HG02981 (cell line): Measurements from ENCODE around the gene PIANP.
"Not testable (repeated sequence)": the region's sequence is repeated elsewhere in the genome, so short reads cannot be mapped to it uniquely, and the experiment has no call there.

ENCODE experiments used
- ATAC-seq: cut with Tn5 transposase; IDR thresholded peaks from one replicate; pipeline ENCODE4 v1.9.1; 2021; ENCODE audit warnings: mild to moderate bottlenecking, moderate library complexity; ENCODE audit not compliant: unreplicated experiment

Gene PIANP, protein sequence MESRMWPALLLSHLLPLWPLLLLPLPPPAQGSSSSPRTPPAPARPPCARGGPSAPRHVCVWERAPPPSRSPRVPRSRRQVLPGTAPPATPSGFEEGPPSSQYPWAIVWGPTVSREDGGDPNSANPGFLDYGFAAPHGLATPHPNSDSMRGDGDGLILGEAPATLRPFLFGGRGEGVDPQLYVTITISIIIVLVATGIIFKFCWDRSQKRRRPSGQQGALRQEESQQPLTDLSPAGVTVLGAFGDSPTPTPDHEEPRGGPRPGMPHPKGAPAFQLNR

DNA sequence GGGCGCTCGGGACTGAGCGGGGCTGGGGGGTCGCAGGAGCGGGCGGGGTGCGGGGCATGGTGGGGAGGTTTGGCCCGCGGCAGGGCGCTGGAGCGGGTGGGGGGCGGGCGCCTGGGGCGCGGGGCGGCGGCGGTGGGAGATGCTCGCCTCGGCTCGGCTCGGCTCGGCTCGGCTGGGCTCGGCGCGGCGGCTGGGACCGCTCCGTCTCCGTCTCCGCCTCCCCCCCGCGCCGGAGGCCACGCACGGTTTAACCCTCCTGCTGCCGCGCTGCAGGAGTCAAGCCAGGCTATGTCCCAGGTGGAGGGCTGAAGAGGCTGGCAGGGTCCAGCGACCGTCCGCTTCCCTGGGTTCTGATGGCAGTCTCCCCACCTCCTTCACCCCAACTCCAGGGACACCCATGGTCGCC lies at the start of gene PIANP:
TSS of gene PIANP (minus strand) at position 170 of the 406 bp plus-strand sequence. CDS start 2,754 bp downstream, outside the sequence.
- ATAC-seq: no peak

DNA sequence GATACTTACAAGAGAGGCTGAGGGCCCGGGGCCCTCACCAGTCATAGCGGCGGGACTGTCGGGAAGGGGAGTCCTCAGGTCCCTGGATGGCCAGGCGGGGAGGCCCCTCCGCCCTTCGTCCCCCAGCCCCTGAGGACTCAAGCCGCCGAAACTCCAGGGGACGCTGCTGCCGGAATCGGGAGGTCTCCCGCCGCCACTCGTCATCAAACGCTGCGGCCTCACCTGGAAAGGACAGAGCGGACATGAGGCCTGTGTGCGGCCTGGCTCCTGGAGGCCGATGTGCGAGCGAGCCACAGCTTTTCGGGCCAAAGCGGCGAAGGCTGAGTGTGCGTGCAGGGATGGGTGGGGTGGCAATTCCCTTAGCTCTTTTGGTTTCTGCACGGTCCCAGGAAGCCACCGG lies 48.1 kb upstream of the PIANP start:
- no peak for ATAC-seq

DNA sequence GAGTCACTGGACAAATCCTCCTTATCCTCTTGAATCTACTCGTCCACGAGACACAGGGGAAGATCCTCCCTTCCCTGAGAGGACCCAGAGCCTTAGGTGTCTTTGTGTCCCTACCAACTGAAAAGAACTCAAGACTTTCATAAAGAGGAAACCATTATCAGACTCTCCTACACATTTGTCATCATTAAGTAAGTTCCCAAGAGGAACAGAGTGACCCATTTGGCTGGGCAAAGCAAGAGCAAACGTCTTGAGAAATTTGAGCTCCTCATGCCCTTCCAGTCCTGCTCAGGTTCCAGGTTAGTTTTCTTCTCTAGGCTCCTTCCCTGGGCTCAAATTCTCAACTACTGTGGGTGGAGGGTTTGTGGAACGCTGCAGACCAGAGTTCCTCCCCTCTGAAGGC lies 46.6 kb upstream of the PIANP start:
- ATAC-seq: no peak

DNA sequence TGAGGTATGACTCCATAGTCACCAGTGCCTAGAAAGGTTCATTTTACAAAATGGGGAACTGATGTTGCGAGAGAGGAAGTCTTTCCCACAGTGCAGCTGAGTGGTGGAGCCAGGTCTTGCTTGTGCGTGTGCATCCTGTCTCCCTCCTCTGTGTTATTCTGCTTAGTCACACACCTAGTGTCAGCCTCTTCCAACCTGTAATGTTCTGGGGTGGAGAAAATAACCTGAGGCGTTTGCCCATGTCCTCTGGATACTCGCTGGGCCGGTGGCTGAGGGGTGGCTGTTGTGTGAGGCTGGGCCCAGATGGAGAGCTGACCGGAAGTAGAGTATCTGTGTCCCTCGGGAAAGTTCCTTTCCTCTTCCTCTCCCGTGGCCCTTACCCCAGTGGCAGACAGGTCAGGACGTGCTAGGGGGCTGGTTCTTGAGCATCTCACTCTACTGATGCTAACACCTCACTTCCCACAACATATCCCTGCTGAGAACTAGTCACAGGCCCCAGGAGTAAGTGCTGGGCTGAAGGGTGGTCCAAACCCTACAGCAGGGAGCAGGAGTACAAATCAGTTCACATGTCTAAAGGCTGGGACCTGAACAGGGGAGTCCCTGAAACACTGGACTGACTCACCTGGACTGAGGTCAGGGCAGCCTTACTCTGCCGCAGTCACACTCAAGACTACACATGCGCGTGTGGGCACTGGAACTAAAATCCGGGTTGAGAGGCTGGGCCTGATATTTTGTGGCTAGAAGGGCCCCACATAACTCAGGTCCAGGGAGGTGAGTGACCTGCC lies 45.3 kb upstream of the PIANP start:
- no peak for ATAC-seq

DNA sequence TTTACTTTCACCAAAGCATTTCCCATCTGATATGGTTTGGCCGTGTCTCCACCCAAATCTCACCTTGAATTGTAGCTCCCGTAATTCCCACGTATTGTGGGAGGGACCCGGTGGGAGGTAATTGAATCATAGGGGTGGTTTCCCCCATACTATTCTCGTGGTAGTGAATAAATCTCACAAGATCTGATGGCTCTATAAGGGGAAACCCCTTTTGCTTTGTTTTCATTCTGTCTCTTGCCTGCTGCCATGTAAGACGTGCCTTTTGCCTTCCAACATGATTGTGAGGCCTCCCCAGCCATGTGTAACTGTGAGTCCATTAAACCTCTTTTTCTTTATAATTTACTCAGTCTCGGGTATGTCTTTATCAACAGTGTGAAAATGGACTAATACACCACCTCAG lies 42.7 kb upstream of the PIANP start:
- ATAC-seq: not testable (repeated sequence)

DNA sequence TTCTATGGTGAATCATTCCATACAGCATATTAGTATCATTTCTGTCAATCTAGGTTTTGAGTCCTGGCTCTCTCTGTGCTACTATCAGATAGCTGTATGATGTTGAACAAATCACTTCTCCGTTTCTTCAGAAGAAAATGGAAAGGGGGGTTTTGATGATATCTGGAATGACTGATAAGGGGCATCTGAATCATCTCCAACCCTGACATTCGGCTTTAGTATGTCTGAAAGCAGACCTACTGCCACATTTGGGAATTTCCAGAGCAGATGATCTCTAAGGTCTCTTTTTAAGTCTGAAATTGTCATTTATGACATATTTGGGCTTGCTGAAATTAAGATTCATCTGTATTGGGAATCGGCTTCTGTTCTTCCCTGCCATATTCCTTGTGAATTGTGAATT lies 42.2 kb upstream of the PIANP start:
- ATAC-seq: no peak

DNA sequence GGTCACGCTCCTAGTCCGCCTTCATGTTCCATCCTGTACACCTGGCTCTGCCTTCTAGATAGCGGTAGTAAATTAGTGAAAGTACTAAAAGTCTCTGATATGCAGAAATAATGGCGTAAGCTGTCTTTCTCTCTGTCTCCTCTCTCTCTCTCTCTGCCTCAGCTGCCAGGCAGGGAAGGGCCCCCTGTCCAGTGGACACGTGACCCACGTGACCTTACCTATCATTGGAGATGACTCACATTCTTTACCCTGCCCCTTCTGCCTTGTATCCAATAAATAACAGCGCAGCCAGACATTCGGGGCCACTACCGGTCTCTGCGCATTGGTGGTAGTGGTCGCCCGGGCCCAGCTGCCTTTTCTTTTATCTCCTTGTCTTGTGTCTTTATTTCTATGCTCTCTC lies 41.5 kb upstream of the PIANP start:
- ATAC-seq: not testable (repeated sequence)

DNA sequence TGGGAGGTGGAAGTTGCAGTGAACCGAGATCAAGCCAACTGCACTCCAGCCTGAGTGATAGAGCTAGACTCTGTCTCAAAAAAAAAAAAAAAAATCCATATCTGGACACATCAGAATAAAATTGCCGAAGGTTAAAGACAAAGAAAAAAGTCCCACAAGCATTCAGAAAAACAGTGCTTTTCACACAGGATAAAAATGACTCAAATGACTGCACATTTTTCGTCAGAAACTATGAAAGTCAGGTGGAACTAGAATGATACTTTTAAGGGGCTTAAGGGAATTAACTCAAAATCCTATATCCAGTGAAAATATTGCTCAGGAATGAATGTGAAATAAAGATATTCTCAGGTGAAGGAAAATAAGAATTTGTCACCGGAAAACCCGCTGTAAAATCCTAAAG lies 36.1 kb upstream of the PIANP start:
- ATAC-seq: no peak

DNA sequence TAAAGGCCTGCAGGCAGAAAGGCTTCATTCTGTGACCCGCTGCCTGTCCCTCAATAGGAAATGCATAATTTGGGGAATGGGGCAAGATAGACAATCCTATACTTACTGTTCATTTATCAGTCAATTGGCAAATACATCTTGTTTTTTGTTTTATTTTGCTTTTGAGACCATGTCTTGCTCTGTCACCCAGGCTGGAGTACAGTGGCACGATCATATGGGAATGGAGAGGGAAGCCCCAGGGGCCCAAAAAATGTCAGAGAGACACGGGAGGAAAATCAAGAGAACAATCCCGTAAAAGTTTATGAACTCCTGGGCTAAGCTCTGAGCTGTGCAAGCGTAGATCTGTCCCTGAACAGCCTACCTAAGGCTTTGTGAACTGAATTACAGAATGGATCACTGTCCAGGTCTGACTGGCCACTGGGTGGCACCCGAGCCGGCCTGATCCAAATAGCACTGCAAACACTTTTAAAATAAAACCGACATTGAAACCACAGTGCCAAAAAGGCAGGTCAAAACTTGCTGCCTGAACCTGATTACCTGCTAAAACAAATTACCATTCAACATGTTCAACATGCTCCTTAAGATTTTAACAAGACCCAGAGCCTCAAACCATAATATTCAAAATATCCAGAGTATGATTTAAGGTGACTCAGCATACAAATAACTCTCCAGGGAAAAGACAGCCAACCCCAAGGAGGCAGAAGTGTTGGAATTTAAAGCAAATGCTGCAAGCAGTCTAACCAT lies 35.0 kb upstream of the PIANP start:
- no peak for ATAC-seq

DNA sequence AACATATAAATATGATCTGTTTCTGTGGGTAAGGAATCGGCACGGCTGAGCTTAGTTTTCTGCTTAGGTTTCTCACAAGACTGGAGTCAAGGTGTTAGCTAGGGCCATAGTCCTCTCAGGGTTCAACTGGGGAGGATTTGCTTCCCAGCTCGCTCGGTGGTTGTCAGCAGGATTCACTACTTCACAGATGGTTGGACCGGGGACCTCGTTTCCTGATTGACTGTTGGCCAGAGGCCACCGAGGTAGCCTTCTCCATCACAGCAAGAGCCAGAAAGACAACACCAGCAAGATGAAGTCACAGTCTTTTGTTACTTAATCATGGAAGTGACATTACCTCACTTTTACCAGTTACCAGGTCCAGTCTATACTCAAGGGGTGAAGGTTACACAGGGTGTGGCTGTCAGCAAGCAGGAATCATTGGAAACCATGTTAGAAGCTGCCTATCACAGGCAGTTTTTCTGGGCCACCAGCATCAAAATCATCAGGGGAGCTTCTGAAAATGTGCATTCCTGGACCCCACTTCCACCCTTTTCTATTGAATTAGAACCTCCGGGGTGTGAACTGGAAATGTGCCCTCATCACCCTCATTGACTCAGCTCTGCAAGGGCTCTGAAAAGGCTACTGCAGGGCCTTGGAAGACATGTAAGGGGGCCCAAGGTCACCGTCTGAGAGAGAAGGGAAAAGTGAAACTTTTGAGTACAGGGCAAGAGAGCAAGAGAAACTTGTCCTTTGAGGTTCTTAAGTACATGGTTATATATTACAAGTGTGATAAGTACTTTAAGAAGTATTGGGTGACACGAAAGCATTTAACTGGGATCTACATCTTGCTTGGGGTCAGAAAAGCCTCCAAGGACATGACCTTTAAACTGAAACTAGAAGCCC lies 34.1 kb upstream of the PIANP start:
- ATAC-seq: no peak

DNA sequence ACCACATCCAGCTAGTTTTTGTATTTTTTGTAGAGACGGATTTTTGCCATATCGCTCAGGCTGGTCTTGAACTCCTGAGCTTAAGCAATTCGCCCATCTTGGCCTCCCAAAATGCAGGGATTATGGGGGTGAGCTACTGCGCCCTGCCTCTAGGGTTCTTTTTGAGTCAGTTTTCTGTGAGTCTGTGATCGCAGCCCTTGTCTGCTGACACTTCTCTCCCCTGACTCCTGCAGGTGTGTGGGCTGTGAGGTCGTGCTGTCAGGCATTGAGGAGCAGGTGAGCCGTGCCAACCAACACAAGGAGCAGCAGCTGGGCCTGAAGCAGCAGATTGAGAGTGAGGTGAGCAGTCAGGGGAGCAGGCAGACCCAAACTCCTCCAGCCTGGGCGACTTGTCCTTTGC lies 29.6 kb upstream of the PIANP start:
- ATAC-seq: no peak

DNA sequence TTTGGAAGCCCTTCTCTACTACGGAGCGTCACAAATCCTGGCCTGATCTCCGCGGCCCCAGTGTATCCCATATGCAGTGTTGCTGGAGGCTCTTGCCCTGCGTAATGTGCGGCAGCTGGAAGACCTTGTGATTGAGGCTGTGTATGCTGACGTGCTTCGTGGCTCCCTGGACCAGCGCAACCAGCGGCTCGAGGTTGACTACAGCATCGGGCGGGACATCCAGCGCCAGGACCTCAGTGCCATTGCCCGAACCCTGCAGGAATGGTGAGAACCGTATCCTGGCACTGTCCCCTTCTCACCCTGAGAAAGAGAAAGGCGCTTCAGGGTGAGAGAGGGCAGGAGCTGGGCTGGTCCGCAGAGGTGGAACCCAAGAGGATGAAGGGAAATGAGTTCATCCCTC lies 28.6 kb upstream of the PIANP start:
- ATAC-seq: no peak

DNA sequence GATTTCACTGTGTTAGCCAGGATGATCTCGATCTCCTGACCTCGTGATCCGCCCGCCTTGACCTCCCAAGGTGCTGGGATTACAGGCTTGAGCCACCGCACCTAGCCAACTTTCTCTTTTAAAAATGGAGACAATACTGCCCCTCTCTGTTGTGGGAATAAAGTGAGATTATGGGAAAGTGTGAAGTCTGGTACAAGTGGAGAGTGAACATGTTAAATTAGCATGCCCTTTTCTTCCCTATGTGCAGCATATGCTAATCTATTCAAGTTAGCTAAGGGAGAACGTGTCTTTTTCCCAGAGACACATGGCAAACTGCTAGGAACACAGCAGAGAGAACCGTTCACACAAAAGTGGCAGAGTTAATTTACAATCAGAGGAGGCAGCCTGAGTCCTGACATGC lies 24.7 kb upstream of the PIANP start:
- no peak for ATAC-seq

DNA sequence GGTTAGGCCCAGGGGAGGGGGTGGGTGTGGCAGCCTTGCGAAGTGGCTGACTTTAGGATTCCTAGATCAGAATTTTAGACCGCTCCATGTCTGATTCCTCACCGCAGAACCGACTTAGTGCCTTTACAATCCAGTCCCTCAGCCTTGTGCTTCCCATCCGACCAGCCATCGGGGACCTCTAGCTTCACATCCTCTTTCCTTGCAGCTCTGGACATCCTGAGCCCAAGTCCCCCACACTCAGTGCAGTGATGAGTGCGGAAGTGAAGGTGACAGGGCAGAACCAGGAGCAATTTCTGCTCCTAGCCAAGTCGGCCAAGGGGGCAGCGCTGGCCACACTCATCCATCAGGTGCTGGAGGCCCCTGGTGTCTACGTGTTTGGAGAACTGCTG lies 23.8 kb upstream of the PIANP start:
- peak; percentile 28 for ATAC-seq

DNA sequence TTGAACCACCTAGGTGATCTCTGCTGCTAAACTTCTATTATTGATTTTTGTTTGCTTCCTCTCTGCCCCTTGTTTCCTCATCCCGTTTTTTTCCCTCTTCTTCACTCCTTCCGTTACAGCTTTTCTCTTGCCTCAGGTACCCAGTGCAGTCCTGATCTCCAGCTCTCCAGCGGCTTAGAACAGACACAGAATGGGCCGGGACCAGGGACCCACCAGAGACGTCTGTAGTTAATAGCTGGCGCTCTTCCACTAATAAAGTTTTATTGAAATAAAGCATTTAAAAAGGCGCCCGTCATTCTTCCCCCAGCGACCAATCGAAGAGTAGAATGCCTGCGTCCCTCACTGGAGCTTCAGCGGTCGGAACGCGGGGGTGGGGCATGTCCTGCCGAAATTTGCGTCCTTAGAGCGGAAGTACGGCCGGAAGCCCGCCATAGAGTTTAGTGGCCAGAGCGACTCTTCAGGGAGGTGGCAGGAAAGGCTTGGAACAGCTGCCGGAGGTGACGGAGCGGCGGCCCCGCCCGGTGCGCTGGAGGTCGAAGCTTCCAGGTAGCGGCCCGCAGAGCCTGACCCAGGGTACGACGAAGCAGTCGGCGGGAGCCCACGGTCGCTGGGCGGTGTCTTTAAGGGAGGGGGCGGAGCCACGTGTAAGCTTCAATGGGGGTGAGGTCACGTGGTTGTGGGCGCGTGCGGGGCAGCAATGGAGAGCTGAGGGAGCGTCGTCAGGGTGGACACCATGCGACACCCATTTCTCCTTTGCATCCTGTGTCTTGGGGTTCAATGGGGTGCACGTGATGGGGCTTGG lies 23.2 kb upstream of the PIANP start, which contains the start of gene COPS7A:
TSS of gene COPS7A (plus strand) at position 440 of the 802 bp plus-strand sequence. CDS start 611 bp downstream, outside the sequence.
- ATAC-seq: peak; percentile 93

DNA sequence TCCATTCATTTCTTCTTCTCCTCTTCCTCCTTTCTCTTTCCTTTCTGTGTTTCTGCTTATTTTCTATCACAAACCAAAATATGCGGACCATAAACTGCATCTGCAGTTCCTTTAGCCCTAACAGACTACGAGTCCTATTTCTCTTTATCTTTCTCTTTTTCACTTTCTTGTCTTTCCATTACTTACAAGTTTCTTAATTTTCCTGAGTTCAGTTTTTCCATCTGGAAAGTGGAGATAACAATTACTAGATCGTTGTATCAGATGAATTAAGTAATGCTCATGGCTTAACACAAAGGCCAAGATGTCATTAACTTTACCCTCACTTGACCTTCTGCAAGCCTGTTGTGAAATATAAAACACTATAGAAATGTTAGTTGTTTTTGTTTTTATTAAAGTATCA lies 22.2 kb upstream of the PIANP start:
- no peak for ATAC-seq

DNA sequence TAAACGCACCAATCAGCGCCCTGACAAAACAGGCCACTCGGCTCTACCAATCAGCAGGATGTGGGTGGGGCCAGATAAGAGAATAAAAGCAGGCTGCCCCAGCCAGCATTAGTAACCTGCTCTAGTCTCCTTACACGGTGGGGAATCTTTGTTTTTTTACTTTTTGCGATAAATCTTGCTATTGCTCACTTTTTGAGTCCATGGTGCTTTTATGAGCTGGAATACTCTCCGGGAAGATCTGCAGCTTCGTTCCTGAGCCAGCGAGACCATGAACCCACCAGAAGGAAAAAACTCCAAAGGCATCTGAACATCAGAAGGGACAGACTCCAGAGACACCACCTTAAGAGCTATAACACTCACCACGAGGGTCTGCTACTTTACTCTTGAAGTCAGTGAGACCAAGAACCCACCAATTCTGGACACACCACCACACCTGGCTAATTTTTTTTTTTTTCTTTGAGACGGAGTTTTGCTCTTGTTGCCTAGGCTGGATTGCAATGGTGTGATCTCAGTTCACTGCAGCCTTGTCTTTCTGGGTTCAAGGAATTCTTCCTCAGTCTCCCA lies 16.3 kb upstream of the PIANP start:
- ATAC-seq: no peak

DNA sequence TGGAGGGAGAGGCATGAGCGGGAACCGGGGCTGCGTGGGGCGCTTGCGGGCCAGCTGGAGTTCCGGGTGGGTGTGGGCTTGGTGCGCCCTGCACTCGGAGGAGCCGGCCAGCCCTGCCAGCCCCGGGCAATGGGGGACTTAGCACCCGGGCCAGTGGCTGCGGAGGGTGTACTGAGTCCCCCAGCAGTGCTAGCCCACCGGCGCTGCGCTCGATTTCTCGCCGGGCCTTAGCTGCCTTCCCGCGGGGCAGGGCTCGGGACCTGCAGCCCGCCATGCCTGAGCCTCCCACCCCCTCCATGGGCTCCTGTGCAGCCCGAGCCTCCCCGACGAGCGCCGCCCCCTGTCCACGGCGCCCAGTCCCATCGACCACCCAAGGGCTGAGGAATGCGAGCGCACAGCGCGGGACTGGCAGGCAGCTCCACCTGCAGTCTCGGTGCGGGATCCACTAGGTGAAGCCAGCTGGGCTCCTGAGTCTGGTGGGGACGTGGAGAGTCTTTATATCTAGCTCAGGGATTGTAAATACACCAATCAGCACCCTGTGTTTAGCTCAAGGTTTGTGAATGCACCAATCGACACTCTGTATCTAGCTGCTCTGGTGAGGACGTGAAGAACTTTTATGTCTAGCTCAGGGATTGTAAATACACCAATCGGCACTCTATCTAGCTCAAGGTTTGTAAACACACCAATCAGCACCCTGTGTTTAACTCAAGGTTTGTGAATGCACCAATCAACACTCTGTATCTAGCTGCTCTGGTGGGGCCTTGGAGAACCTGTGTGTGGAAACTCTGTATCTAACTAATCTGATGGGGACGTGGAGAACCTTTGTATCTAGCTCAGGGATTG lies 15.6 kb upstream of the PIANP start:
- not testable (repeated sequence) for ATAC-seq

DNA sequence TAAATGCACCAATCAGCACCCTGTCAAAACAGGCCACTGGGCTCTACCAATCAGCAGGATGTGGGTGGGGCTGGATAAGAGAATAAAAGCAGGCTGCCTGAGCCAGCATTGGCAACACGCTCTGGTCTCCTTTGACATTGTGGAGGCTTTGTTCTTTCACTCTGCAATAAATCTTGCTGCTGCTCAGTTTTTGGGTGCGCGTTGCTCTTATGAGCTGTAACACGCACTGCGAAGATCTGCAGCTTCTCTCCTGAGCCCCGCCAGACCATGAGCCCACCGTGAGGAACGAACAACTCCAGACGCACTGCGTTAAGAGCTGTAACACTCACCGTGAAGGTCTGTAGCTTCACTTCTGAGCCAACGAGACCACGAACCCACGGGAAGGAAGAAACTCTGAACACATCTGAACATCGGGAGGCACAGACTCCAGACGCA lies 8.4 kb upstream of the PIANP start:
- ATAC-seq: no peak
